WTC11 (cell line): ENCODE data around the gene MAGEF1. TPM values are rescaled to one million over a fixed set of nuclear protein-coding genes. Genes with fewer than 3 reads are reported as not detected.
A peak's percentile ranks its signal among the peaks of the same experiment; 100 is the strongest.

Experiments
- ATAC-seq: fragments of 200-7000 bp; cut with Tn5 transposase; 2 replicates; pipeline ENCODE4 v1.10.0; 2021; ENCODE audit warnings: mild to moderate bottlenecking, moderate library complexity
- CTCF ChIA-PET: fragments of 300-600 bp; sonication (Branson Sonifier 250); formaldehyde crosslinking; loops from one replicate; lab custom pipeline; 2021; ENCODE audit warnings: antibody characterized with exemption; lab: Charles Lee
- POLR2A ChIA-PET: fragments of 350-600 bp; sonication (Branson Sonifier 250); formaldehyde crosslinking; loops from one replicate; lab custom pipeline; 2021; ENCODE audit warnings: antibody characterized with exemption; lab: Charles Lee
- DNase-seq: peaks from one replicate; pipeline ENCODE4 v3.0.0; 2021; ENCODE audit warnings: low spot score
- H3K27ac Mint-ChIP-seq: 2 replicates; pipeline ENCODE4 v1.8.0; 2021; ENCODE audit warnings: mixed read lengths
- H3K27me3 Mint-ChIP-seq: 2 replicates; pipeline ENCODE4 v1.8.0; 2021; ENCODE audit warnings: low read depth, mild to moderate bottlenecking, moderate library complexity, mixed read lengths
- H3K36me3 Mint-ChIP-seq: 2 replicates; pipeline ENCODE4 v1.8.0; 2021; ENCODE audit warnings: mixed read lengths
- H3K4me1 Mint-ChIP-seq: 2 replicates; pipeline ENCODE4 v1.8.0; 2022; ENCODE audit warnings: mixed read lengths
- H3K4me3 Mint-ChIP-seq: 2 replicates; pipeline ENCODE4 v1.8.0; 2021; ENCODE audit warnings: mild to moderate bottlenecking, moderate library complexity, mixed read lengths
- H3K9me3 Mint-ChIP-seq: 2 replicates; pipeline ENCODE4 v1.8.0; 2021; ENCODE audit warnings: mixed read lengths
- ATF6 ChIP-seq: sonication (generic); formaldehyde crosslinking; IDR thresholded peaks from 2 replicates; pipeline ENCODE4 v1.8.1; 2023; ENCODE audit warnings: mild to moderate bottlenecking, missing genetic modification reagents
- CBFB ChIP-seq: sonication (generic); formaldehyde crosslinking; IDR thresholded peaks from 2 replicates; pipeline ENCODE4 v1.8.1; 2022; ENCODE audit warnings: mild to moderate bottlenecking, low read depth, missing genetic modification reagents
- CREB1 ChIP-seq: sonication (generic); formaldehyde crosslinking; IDR thresholded peaks from 2 replicates; pipeline ENCODE4 v1.8.0; 2023; ENCODE audit warnings: mild to moderate bottlenecking, missing genetic modification reagents
- CTCF ChIP-seq: fragments of 200-600 bp; IDR thresholded peaks from 2 replicates; pipeline ENCODE4 v1.8.0; 2022; ENCODE audit warnings: antibody characterized with exemption
- EMX1 ChIP-seq: fragments of 250-450 bp; sonication (Bioruptor Pico); IDR thresholded peaks from 2 replicates; pipeline ENCODE4 v1.8.0; 2021; ENCODE audit warnings: mild to moderate bottlenecking
- GABPB1 ChIP-seq: sonication (generic); formaldehyde crosslinking; IDR thresholded peaks from 2 replicates; pipeline ENCODE4 v1.8.1; 2023; ENCODE audit warnings: mild to moderate bottlenecking, missing genetic modification reagents
- GTF2I ChIP-seq: fragments of 250-450 bp; sonication (Bioruptor Pico); conservative IDR thresholded peaks from 2 replicates; pipeline ENCODE4 v1.4.0; 2021; ENCODE audit warnings: mild to moderate bottlenecking
- HMGXB4 ChIP-seq: sonication (generic); formaldehyde crosslinking; IDR thresholded peaks from 2 replicates; pipeline ENCODE4 v1.8.1; 2023; ENCODE audit warnings: mild to moderate bottlenecking, moderate library complexity, missing genetic modification reagents
- IRF2 ChIP-seq: sonication (generic); formaldehyde crosslinking; IDR thresholded peaks from 2 replicates; pipeline ENCODE4 v1.8.0; 2022; ENCODE audit warnings: low read depth, missing genetic modification reagents, borderline replicate concordance
- JUN ChIP-seq: sonication (generic); formaldehyde crosslinking; IDR thresholded peaks from 2 replicates; pipeline ENCODE4 v1.8.0; 2023; ENCODE audit warnings: mild to moderate bottlenecking, missing genetic modification reagents
- MLX ChIP-seq: sonication (generic); formaldehyde crosslinking; IDR thresholded peaks from 2 replicates; pipeline ENCODE4 v1.8.1; 2023; ENCODE audit warnings: mild to moderate bottlenecking, missing genetic modification reagents, moderate library complexity
- MYBL2 ChIP-seq: sonication (generic); formaldehyde crosslinking; IDR thresholded peaks from 2 replicates; pipeline ENCODE4 v1.8.1; 2023; ENCODE audit warnings: mild to moderate bottlenecking, moderate library complexity, missing genetic modification reagents
- NFE2L1 ChIP-seq: sonication (generic); formaldehyde crosslinking; IDR thresholded peaks from 2 replicates; pipeline ENCODE4 v1.8.1; 2023; ENCODE audit warnings: missing genetic modification reagents
- OVOL2 ChIP-seq: fragments of 250-450 bp; sonication (Bioruptor Pico); IDR thresholded peaks from 2 replicates; pipeline ENCODE4 v1.9.0; 2021; ENCODE audit warnings: mild to moderate bottlenecking, borderline replicate concordance
- PREB ChIP-seq: sonication (generic); formaldehyde crosslinking; IDR thresholded peaks from 2 replicates; pipeline ENCODE4 v1.8.1; 2022; ENCODE audit warnings: mild to moderate bottlenecking, missing genetic modification reagents, moderate library complexity, borderline replicate concordance
- RORB ChIP-seq: fragments of 250-450 bp; sonication (Bioruptor Pico); IDR thresholded peaks from 2 replicates; pipeline ENCODE4 v1.9.0; 2021; ENCODE audit warnings: mild to moderate bottlenecking
- SMAD3 ChIP-seq: sonication (generic); formaldehyde crosslinking; IDR thresholded peaks from 2 replicates; pipeline ENCODE4 v1.8.0; 2022; ENCODE audit warnings: missing genetic modification reagents, mild to moderate bottlenecking, borderline replicate concordance
- TEAD1 ChIP-seq: sonication (generic); formaldehyde crosslinking; IDR thresholded peaks from 2 replicates; pipeline ENCODE4 v1.8.0; 2022; ENCODE audit warnings: mild to moderate bottlenecking, missing genetic modification reagents
- TEAD4 ChIP-seq: sonication (generic); formaldehyde crosslinking; IDR thresholded peaks from 2 replicates; pipeline ENCODE4 v1.8.0; 2022; ENCODE audit warnings: mild to moderate bottlenecking, missing genetic modification reagents
- TP53 ChIP-seq: sonication (generic); formaldehyde crosslinking; IDR thresholded peaks from 2 replicates; pipeline ENCODE4 v1.8.1; 2023; ENCODE audit warnings: mild to moderate bottlenecking, missing genetic modification reagents
- ZBTB43 ChIP-seq: sonication (generic); formaldehyde crosslinking; IDR thresholded peaks from 2 replicates; pipeline ENCODE4 v1.8.1; 2023; ENCODE audit warnings: mild to moderate bottlenecking, missing genetic modification reagents
- total RNA-seq: library from RNA; stranded (reverse); gene quantifications from 3 replicates; pipeline ENCODE4 v1.2.3, GENCODE V29; 2021

Gene MAGEF1
- total RNA-seq, 1 experiment from 2014 or later = 72.9 TPM

GRCh38 chr3:184672977-184673870, 38.6 kb downstream of the MAGEF1 start:
- no peaks in the 10 kb centered on the region for H3K27me3 Mint-ChIP-seq
- TF ChIP-seq PREB (CRISPR knock-in tag) = no peak
- TF ChIP-seq MYBL2 (CRISPR knock-in tag) = no peak
- no peak for TF ChIP-seq ATF6
- TF ChIP-seq ZBTB43 (CRISPR knock-in tag) = no peak
- no peak for TF ChIP-seq GABPB1 (CRISPR knock-in tag)
- TF ChIP-seq OVOL2 (CRISPR knock-in tag) = no peak
- no peak for TF ChIP-seq CREB1 (CRISPR knock-in tag)
- no peak for TF ChIP-seq GTF2I (CRISPR knock-in tag)
- no peak for TF ChIP-seq CTCF
- no peak for TF ChIP-seq TP53 (CRISPR knock-in tag)
- no peaks in the 10 kb centered on the region for H3K36me3 Mint-ChIP-seq
- ChIA-PET CTCF (interaction anchor here (0.5 to 1.8 kb wide), 5 partner anchors 7 to 147 kb away, joined by 3 to 5 read pairs (median 3); partner anchors contain the start of gene EPHB3), POLR2A (no interaction called here)
- ATAC-seq (no peak), DNase-seq (no peak)
- H3K4me3 Mint-ChIP-seq = no peak overlapping the region
- H3K9me3 Mint-ChIP-seq = peaks cover 5% of the 10 kb centered on the region; the same call in 1 of the 2 replicates
- 0 out of 2 replicates have a peak, but pooled peaks cover 10% of the 10 kb centered on the region for H3K4me1 Mint-ChIP-seq
- H3K27ac Mint-ChIP-seq = no peak overlapping the region

GRCh38 chr3:184672335-184672734, 39.5 kb downstream of the MAGEF1 start:
- ChIA-PET POLR2A (no interaction called here), CTCF (interaction anchor here (0.9 to 1.8 kb wide), 4 partner anchors 8 to 111 kb away, joined by 3 to 5 read pairs (median 4); partner anchors contain the start of gene EPHB3)
- H3K9me3 Mint-ChIP-seq = peaks cover 5% of the 10 kb centered on the region; the same call in 1 of the 2 replicates
- H3K27ac Mint-ChIP-seq = no peak overlapping the region
- ATAC-seq = peak; percentile 60; the same call in 1 of the 2 replicates
- no peaks in the 10 kb centered on the region for H3K36me3 Mint-ChIP-seq
- H3K4me1 Mint-ChIP-seq = 0 out of 2 replicates have a peak, but pooled peaks cover 7% of the 10 kb centered on the region
- H3K4me3 Mint-ChIP-seq = no peak overlapping the region
- DNase-seq = no peak
- TF ChIP-seq MYBL2 (CRISPR knock-in tag) (no peak), NFE2L1 (CRISPR knock-in tag) (no peak), TEAD4 (CRISPR knock-in tag) (no peak), CBFB (no peak), RORB (CRISPR knock-in tag) (no peak), MLX (no peak), CTCF (no peak), TEAD1 (CRISPR knock-in tag) (no peak), EMX1 (CRISPR knock-in tag) (no peak), JUN (CRISPR knock-in tag) (no peak), IRF2 (CRISPR knock-in tag) (no peak), SMAD3 (CRISPR knock-in tag) (no peak), CREB1 (CRISPR knock-in tag) (no peak), HMGXB4 (CRISPR knock-in tag) (no peak)
- TF ChIP-seq, all 79 proteins: peak for 0
- H3K27me3 Mint-ChIP-seq = no peaks in the 10 kb centered on the region
